Measurements from ENCODE around the gene ZNF324.
"Not testable (repeated sequence)": the region's sequence is repeated elsewhere in the genome, so short reads cannot be mapped to it uniquely, and the experiment has no call there.

The ZNF324 gene
- total RNA-seq: 22.6 to 37.1 reads per million in 2 experiments

DNA sequence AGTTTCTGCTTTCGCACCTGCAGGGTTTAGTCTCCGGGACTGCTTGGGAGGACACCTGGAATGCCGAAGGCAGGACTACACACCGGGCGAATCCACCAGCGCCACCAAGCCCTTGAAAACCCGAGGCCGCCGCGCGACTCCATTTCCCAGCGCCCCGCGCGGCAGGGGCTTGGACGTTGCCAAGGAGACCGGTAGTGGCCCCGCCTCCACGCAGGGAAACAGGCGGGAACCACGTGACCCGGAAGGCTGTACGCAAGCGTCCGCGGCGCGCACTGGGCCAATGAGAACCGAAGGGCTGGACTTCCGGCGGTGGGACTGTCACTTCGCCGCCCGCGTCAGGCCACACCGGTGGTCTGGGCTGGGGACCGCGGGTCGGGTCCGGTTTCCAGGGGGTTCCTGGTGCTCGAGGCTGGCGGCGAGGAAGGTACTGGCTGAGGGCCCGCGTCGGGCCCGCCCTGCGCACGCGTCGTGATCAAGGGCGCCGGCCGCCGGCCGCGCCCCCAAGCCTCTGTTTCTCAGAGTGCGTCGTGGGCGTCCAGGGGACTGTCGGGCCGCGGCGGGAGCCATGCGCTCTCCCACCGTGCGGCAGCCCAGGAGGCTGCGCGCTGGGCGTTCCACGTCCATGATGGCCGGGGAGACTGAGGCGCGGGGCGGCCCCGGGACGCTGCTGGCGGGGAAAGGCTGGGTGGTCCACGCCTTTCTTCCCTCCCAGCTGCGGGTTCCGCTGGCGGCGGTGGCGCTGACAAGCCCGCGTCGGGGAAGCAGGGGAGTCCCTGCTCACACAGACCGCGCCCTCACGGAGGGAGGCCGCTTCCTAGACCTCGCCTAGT is at the start of gene ZNF324:
TSS of gene ZNF324 (plus strand) at position 321 of the 830 bp plus-strand sequence. CDS start 2,106 bp downstream, outside the sequence.
- DNase-seq (ENCODE audit: low read depth): peak; percentile 96

GRCh38 chr19:58428617-58429016 is 38.3 kb upstream of the ZNF324 start:
- no peak for DNase-seq (ENCODE audit: low read depth)

- no peak for DNase-seq (ENCODE audit: low read depth)
These were observed 37.1 kb upstream of the ZNF324 start for GRCh38 chr19:58429745-58430144.

DNA sequence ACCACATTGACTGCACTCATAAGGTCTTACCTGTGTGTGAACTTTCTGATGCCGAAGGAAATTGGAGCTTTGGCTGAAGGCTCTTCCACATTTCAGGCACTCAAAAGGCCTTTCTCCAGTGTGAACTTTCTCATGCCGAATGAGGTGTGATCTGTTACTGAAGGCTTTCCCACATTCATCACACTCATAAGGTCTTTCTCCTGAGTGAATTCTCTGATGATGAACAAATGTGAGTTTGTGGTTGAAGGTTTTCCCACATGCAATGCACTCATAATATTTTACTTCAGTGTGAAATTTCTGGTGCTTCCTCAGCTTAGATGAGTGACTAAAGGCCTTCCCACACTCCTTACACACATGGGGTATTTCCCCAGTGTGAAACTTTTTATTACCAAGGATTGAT is 32.7 kb upstream of the ZNF324 start:
- DNase-seq (ENCODE audit: low read depth): no peak

DNA sequence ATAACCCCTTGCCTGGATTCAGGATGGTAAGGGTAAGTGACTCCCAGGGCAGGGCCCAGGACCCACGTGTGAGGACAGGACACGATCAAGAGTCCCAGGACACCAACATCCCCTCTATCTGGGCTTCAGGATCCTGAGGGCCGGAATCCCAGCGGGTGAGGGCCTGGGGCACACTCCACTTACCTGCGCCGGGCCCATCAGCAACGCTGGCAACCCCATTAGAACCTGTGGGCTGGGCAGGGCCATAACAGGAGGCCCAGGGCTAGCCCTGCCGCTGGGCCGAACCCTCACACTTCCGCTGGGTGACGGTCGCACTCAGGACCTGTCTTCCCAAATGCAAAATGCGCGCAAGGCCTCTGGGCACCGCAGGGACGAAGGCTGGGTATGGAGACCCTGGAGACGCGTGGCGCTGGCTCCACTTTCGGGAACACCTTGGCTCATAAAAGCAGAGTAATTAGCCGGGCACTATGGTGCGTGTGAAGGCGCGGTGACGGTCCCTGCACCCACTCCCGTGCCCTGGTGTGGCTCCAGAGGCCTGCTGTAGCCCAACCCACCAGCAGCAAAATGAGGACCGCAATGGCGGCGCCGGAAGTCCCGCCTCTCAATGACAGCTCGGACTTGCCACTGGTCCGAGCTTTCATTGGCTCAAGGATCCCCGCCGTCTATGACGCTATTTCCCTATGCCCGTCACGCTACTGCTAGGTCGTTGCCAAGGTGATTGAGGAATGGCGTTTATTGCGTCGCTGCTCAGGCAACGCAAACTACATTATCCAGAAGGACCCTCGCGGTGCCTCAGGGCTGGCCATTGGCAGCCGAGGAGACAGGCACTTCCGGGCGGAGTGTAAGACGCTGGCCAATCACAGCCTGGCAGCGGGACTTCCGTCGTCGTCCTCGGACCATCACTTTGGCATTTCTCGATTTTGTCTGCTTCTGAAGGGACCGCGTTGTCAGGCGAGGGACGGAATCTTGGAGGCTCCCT is 27.0 kb upstream of the ZNF324 start, which contains the start of gene ZNF132:
TSS of gene ZNF132 (minus strand) at position 578 of the 979 bp plus-strand sequence. CDS start at position 246, 332 bp downstream.
- peak; percentile 92 for DNase-seq (ENCODE audit: low read depth)

GRCh38 chr19:58440556-58440955 is 26.3 kb upstream of the ZNF324 start:
- no peak for DNase-seq (ENCODE audit: low read depth)

GRCh38 chr19:58442986-58443385 is 23.9 kb upstream of the ZNF324 start:
- DNase-seq (ENCODE audit: low read depth): not testable (repeated sequence)

- not testable (repeated sequence) for DNase-seq (ENCODE audit: low read depth)
These were observed 18.0 kb upstream of the ZNF324 start for GRCh38 chr19:58448860-58449259.

DNA sequence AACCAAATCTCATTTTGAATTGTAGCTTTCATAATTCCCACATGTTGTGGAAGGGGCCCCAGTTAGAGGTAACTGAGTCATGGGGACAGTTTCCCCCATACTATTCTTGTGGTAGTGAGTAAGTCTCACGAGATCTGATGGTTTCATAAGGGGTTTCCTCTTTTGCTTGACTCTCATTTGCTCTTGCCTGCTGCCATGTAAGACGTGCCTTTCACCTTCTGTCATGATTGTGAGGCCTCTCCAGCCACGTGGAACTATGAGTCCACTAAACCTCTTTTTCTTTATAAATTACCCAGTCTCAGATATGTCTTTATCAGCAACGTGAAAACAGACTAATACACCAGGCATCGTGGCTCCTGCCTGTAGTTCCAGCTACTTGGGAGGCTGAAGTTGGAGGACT is 16.9 kb upstream of the ZNF324 start:
- not testable (repeated sequence) for DNase-seq (ENCODE audit: low read depth)

- no peak for DNase-seq (ENCODE audit: low read depth)
These were observed 16.0 kb upstream of the ZNF324 start for GRCh38 chr19:58450856-58451357.

DNA sequence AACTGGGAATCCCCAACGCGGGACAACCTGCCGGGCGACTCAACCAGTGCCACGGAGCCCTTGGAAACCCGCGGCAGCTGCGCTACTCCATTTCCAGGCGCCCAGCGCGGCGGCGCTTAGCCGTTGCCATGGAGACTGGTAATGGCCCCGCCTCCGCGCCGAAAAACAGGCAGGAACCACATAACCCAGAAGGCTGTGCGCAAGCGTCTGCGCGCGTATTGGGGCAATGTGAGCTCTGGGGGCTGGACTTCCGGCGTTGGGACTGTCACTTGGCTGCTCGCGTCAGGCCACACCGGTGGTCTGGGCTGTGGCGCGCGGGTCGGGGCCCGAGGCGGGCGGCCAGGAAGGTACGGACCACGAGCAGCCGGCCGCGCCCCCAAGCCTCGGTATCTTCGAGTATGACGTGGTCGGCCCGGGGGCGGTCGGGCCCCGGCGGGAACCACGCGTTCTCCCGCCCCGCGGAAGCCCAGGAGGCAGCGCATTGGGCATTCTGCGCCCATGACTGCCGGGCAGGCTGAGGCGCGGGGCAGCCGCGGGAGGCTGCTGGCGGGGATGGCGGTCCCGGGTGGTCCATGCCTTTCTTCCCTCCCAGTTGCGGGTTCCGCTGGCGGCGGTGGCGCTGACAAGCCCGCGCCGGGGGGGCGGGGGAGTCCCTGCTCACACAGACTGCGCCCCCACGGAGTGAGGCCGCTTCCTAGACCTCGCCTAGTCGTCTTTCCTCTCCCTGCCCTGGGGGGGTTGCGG is 15.3 kb upstream of the ZNF324 start, which contains the start of gene ZNF324B:
TSS of gene ZNF324B (plus strand) at position 265 of the 744 bp plus-strand sequence. CDS start 2,080 bp downstream, outside the sequence.
- DNase-seq (ENCODE audit: low read depth): peak; percentile 95

DNA sequence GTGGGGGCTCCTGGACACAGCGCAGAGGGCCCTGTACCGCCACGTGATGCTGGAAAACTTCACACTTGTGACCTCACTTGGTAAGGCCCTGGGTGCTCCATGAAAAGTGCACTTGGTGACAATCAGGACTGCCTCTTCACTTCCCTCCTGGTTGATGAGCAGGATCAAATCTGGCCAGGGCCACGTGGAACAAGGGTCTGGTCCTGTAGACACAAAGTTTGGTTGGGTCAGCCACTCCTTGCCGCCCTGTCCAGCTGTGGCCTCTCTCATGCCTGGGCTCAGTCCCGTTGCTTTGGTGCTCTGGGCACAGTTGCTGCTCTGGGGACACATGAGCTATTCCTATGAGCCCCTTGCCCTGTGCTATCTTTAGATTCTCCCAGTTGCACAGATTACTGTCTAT is 13.1 kb upstream of the ZNF324 start:
- DNase-seq (ENCODE audit: low read depth): no peak

- DNase-seq (ENCODE audit: low read depth): no peak
These were observed 11.6 kb upstream of the ZNF324 start for GRCh38 chr19:58455306-58455705.

GRCh38 chr19:58456111-58456510 is 10.8 kb upstream of the ZNF324 start:
- DNase-seq (ENCODE audit: low read depth): no peak

DNA sequence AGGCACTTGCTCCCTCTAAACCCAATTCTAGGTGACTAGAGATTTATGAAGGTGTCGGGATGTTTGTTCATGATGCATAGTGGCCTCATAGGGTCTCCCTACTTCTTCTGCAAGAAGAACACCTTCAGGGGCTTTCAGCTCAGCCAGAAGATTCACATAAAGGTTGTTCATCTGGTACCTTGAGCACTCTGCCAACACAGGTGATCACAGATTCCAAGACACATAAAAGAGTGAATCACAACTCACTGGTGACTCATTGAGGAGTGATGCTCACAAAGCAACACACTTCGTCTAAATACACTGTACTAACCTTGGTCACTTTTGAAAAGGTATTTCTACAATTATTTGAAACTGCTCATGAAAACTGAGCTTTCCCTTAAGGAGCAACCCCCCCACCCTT is 6.8 kb upstream of the ZNF324 start:
- DNase-seq (ENCODE audit: low read depth): no peak

DNA sequence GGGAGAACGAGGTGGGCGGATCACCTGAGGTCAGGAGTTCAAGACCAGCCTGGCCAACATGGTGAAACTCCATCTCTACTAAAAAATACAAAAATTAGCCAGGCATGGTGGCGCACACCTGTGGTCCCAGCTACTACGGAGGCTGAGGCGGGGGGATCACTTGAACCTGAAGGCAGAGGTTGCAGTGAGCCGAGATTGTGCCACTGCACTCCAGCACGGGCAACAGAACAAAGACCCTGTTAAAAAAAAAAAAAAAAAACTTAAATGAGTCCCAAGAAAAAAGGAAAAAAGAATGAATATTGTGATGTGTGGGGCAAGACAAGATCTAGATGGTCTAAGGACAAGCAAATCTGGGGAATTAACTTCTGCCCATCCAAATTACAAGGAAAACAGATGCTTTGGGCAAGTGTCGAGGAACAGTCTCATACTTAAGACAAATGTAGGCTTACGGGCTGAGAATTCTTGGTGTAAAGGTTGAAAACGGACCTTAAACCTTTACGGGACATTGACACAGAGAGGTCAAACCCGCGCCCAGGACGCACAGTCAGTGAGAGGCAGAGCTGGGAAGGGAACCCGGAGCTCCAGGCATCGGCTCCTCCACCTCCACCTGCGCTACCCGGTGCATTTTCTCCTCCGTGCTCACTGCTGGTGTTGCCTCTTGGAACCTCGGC is 656 bp upstream of the ZNF324 start:
- DNase-seq (ENCODE audit: low read depth): no peak

DNA sequence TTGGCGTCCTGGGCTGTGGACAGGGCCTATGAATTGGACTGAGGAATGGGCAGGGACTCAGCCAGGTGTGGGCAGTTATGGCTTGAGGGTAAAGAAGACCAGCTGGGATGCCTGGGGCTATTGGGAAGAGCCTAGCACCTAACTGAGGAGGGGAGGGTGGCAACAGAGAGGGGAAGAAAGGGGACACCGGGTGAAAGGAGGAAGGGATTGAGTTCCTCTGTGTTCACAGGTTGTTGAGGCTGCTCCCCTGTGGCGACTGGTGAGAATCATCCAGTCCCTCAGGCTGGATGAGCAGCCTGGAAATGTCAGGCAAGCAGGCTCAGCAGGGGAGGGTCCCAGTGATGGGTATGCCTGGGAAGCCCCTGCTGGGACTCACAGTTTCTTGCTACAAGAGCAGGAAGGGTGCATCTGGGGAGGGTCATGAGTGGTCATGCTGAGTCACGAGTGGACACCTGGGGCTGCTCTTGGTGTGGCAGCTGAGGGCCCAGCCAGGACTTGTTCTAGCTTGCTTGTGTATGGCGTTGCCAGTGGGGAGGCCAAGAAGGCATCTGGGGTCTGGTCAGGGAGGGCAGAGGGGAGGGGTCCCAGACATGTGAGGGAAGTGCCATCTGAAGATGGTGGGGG is 1.4 kb downstream of the ZNF324 start:
- no peak for DNase-seq (ENCODE audit: low read depth)

GRCh38 chr19:58469241-58470013 is 2.5 kb downstream of the ZNF324 start:
- no peak for DNase-seq (ENCODE audit: low read depth)

GRCh38 chr19:58470837-58471543 is 4.1 kb downstream of the ZNF324 start:
- DNase-seq (ENCODE audit: low read depth): not testable (repeated sequence)

Data from T follicular helper cell (primary cell).